HEK293 (cell line): Measurements from ENCODE around the gene SLC29A1.

Source experiments
- BCL11A ChIP-seq: fragments of 450-650 bp; formaldehyde crosslinking; IDR thresholded peaks from 2 replicates; pipeline ENCODE4 v1.5.1; 2016; ENCODE audit warnings: low read depth, missing biosample characterization, missing genetic modification characterization
- EGR2 ChIP-seq: fragments of 450-650 bp; formaldehyde crosslinking; IDR thresholded peaks from 2 replicates; pipeline ENCODE4 v1.5.1; 2016; ENCODE audit warnings: low read depth, missing biosample characterization, missing genetic modification characterization
- KLF10 ChIP-seq: fragments of 450-650 bp; IDR thresholded peaks from 2 replicates; pipeline ENCODE4 v1.5.1; 2018; ENCODE audit warnings: missing biosample characterization, mild to moderate bottlenecking, missing genetic modification characterization
- KLF9 ChIP-seq: fragments of 450-650 bp; formaldehyde crosslinking; IDR thresholded peaks from 2 replicates; pipeline ENCODE4 v1.5.1; 2016; ENCODE audit warnings: missing biosample characterization, missing genetic modification characterization, low read depth
- PBX3 ChIP-seq: sonication (generic); formaldehyde crosslinking; IDR thresholded peaks from 2 replicates; pipeline ENCODE4 v1.8.1; 2022; ENCODE audit warnings: mild to moderate bottlenecking, moderate library complexity, missing genetic modification reagents
- SP2 ChIP-seq: fragments of 450-650 bp; formaldehyde crosslinking; IDR thresholded peaks from 2 replicates; pipeline ENCODE4 v1.5.1; 2016; ENCODE audit warnings: missing biosample characterization, missing genetic modification characterization
- SP3 ChIP-seq: fragments of 450-650 bp; formaldehyde crosslinking; IDR thresholded peaks from 2 replicates; pipeline ENCODE4 v1.5.1; 2016; ENCODE audit warnings: missing biosample characterization, missing genetic modification characterization
- TCF7L2 ChIP-seq: IDR thresholded peaks from 2 replicates; pipeline ENCODE4 v1.6.1; 2011; ENCODE audit warnings: low read depth, mild to moderate bottlenecking, inconsistent platforms, low read length, moderate library complexity, borderline replicate concordance
- YY1 ChIP-seq: fragments of 450-650 bp; formaldehyde crosslinking; IDR thresholded peaks from 2 replicates; pipeline ENCODE4 v1.5.1; 2018; ENCODE audit warnings: missing biosample characterization, missing genetic modification characterization
- YY2 ChIP-seq: fragments of 450-650 bp; formaldehyde crosslinking; IDR thresholded peaks from 2 replicates; pipeline ENCODE4 v1.5.1; 2016; ENCODE audit warnings: missing biosample characterization, missing genetic modification characterization
- ZBTB1 ChIP-seq: fragments of 450-650 bp; formaldehyde crosslinking; IDR thresholded peaks from 2 replicates; pipeline ENCODE4 v1.5.1; 2016; ENCODE audit warnings: missing biosample characterization, missing genetic modification characterization
- ZNF121 ChIP-seq: fragments of 450-650 bp; formaldehyde crosslinking; IDR thresholded peaks from 2 replicates; pipeline ENCODE4 v1.5.1; 2016; ENCODE audit warnings: missing biosample characterization, missing genetic modification characterization
- ZNF169 ChIP-seq: fragments of 450-650 bp; formaldehyde crosslinking; IDR thresholded peaks from 2 replicates; pipeline ENCODE4 v1.5.1; 2016; ENCODE audit warnings: missing biosample characterization, missing genetic modification characterization
- ZNF214 ChIP-seq: fragments of 450-650 bp; formaldehyde crosslinking; IDR thresholded peaks from 2 replicates; pipeline ENCODE4 v1.5.1; 2017; ENCODE audit warnings: missing biosample characterization, mild to moderate bottlenecking, missing genetic modification characterization, borderline replicate concordance
- ZNF23 ChIP-seq: fragments of 450-650 bp; formaldehyde crosslinking; IDR thresholded peaks from 2 replicates; pipeline ENCODE4 v1.5.1; 2016; ENCODE audit warnings: missing biosample characterization, missing genetic modification characterization, borderline replicate concordance
- ZNF24 ChIP-seq: fragments of 450-650 bp; formaldehyde crosslinking; IDR thresholded peaks from 2 replicates; pipeline ENCODE4 v1.5.1; 2016; ENCODE audit warnings: missing biosample characterization, missing genetic modification characterization
- ZNF274 ChIP-seq, 2 experiments: fragments of 200-500 bp in 1 of 2; fragments of 450-650 bp in 1 of 2; sonication (Bioruptor generic) in 1 of 2; formaldehyde crosslinking in 1 of 2; IDR thresholded peaks; 2 replicates each; pipeline versions ENCODE4 v1.5.1 to v1.6.1; 2014 to 2016; ENCODE audit warnings: borderline replicate concordance in 1 of 2, inconsistent platforms in 1 of 2, low read length in 1 of 2, missing biosample characterization in 1 of 2, missing genetic modification characterization in 1 of 2
- ZNF292 ChIP-seq: fragments of 450-650 bp; formaldehyde crosslinking; IDR thresholded peaks from 2 replicates; pipeline ENCODE4 v1.5.1; 2016; ENCODE audit warnings: low read depth, missing biosample characterization, missing genetic modification characterization, borderline replicate concordance
- ZNF324 ChIP-seq: fragments of 450-650 bp; formaldehyde crosslinking; IDR thresholded peaks from 2 replicates; pipeline ENCODE4 v1.5.1; 2016; ENCODE audit warnings: missing biosample characterization, missing genetic modification characterization
- ZNF335 ChIP-seq: fragments of 450-650 bp; formaldehyde crosslinking; conservative IDR thresholded peaks from 2 replicates; pipeline ENCODE4 v1.5.1; 2016; ENCODE audit warnings: missing biosample characterization, missing genetic modification characterization
- ZNF341 ChIP-seq: fragments of 450-650 bp; formaldehyde crosslinking; IDR thresholded peaks from 2 replicates; pipeline ENCODE4; 2016; ENCODE audit warnings: low read depth, missing biosample characterization, missing genetic modification characterization
- ZNF366 ChIP-seq: fragments of 450-650 bp; formaldehyde crosslinking; conservative IDR thresholded peaks from 2 replicates; pipeline ENCODE4 v1.5.1; 2016; ENCODE audit warnings: missing biosample characterization, missing genetic modification characterization
- ZNF394 ChIP-seq: fragments of 450-650 bp; formaldehyde crosslinking; IDR thresholded peaks from 2 replicates; pipeline ENCODE4 v1.5.1; 2016; ENCODE audit warnings: missing biosample characterization, missing genetic modification characterization, mild to moderate bottlenecking, moderate library complexity, borderline replicate concordance
- ZNF473 ChIP-seq: fragments of 450-650 bp; formaldehyde crosslinking; IDR thresholded peaks from 2 replicates; pipeline ENCODE4 v1.5.1; 2017; ENCODE audit warnings: missing biosample characterization, missing genetic modification characterization
- ZNF514 ChIP-seq: fragments of 450-650 bp; formaldehyde crosslinking; IDR thresholded peaks from 2 replicates; pipeline ENCODE4 v1.5.1; 2016; ENCODE audit warnings: missing biosample characterization, missing genetic modification characterization
- ZNF529 ChIP-seq: fragments of 450-650 bp; formaldehyde crosslinking; IDR thresholded peaks from 2 replicates; pipeline ENCODE4 v1.5.1; 2017; ENCODE audit warnings: missing genetic modification characterization, missing biosample characterization; ENCODE audit not compliant: insufficient replicate concordance
- ZNF571 ChIP-seq: fragments of 450-650 bp; formaldehyde crosslinking; IDR thresholded peaks from 2 replicates; pipeline ENCODE4 v1.5.0; 2017; ENCODE audit warnings: missing biosample characterization, missing genetic modification characterization
- ZNF600 ChIP-seq: fragments of 450-650 bp; formaldehyde crosslinking; IDR thresholded peaks from 2 replicates; pipeline ENCODE4 v1.5.1; 2016; ENCODE audit warnings: missing biosample characterization, missing genetic modification characterization
- ZNF610 ChIP-seq: fragments of 450-650 bp; formaldehyde crosslinking; IDR thresholded peaks from 2 replicates; pipeline ENCODE4 v1.5.1; 2016; ENCODE audit warnings: missing biosample characterization, missing genetic modification characterization, borderline replicate concordance
- ZNF645 ChIP-seq: fragments of 450-650 bp; formaldehyde crosslinking; IDR thresholded peaks from 2 replicates; pipeline ENCODE4; 2016; ENCODE audit warnings: missing biosample characterization, missing genetic modification characterization
- ZNF76 ChIP-seq: fragments of 450-650 bp; formaldehyde crosslinking; IDR thresholded peaks from 2 replicates; pipeline ENCODE4; 2016; ENCODE audit warnings: low read depth, missing biosample characterization, missing genetic modification characterization, borderline replicate concordance
- ZNF785 ChIP-seq: fragments of 450-650 bp; formaldehyde crosslinking; IDR thresholded peaks from 2 replicates; pipeline ENCODE4 v1.5.1; 2016; ENCODE audit warnings: missing biosample characterization, missing genetic modification characterization
- TF ChIP-seq, protein P1 (sequence below): fragments of 450-650 bp; formaldehyde crosslinking; IDR thresholded peaks from 2 replicates; pipeline ENCODE4 v1.5.1; 2017; ENCODE audit warnings: missing biosample characterization, missing genetic modification characterization
- TF ChIP-seq, protein P2 (sequence below): fragments of 450-650 bp; formaldehyde crosslinking; IDR thresholded peaks from 2 replicates; pipeline ENCODE4 v1.5.1; 2016; ENCODE audit warnings: missing biosample characterization, missing genetic modification characterization, low read depth

The SLC29A1 gene

GRCh38 chr6:44237813-44238433 lies 14.5 kb downstream of the SLC29A1 start (continued):
- TF ChIP-seq ZNF292 (tag by site-specific recombination), result no peak
- TF ChIP-seq SP2, result peak; percentile 47
- peak; percentile 31; the same call in 1 of the 2 replicates for TF ChIP-seq ZNF169 (tag by site-specific recombination)
- no peak for TF ChIP-seq TCF7L2
- TF ChIP-seq ZNF24 (tag by site-specific recombination), result 0 out of 2 replicates have a peak, but pooled peaks have one; percentile 73
- no peak for TF ChIP-seq ZNF121 (tag by site-specific recombination)
- TF ChIP-seq ZNF214 (tag by site-specific recombination), result no peak
- TF ChIP-seq ZNF529, result no peak
- peak; percentile 76 for TF ChIP-seq EGR2 (tag by site-specific recombination)
- TF ChIP-seq YY2 (tag by site-specific recombination), result no peak; the same call in 1 of the 2 replicates
- TF ChIP-seq, protein P1, sequence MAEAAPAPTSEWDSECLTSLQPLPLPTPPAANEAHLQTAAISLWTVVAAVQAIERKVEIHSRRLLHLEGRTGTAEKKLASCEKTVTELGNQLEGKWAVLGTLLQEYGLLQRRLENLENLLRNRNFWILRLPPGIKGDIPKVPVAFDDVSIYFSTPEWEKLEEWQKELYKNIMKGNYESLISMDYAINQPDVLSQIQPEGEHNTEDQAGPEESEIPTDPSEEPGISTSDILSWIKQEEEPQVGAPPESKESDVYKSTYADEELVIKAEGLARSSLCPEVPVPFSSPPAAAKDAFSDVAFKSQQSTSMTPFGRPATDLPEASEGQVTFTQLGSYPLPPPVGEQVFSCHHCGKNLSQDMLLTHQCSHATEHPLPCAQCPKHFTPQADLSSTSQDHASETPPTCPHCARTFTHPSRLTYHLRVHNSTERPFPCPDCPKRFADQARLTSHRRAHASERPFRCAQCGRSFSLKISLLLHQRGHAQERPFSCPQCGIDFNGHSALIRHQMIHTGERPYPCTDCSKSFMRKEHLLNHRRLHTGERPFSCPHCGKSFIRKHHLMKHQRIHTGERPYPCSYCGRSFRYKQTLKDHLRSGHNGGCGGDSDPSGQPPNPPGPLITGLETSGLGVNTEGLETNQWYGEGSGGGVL (tag by site-specific recombination), result peak; percentile 94
- TF ChIP-seq, protein P2, sequence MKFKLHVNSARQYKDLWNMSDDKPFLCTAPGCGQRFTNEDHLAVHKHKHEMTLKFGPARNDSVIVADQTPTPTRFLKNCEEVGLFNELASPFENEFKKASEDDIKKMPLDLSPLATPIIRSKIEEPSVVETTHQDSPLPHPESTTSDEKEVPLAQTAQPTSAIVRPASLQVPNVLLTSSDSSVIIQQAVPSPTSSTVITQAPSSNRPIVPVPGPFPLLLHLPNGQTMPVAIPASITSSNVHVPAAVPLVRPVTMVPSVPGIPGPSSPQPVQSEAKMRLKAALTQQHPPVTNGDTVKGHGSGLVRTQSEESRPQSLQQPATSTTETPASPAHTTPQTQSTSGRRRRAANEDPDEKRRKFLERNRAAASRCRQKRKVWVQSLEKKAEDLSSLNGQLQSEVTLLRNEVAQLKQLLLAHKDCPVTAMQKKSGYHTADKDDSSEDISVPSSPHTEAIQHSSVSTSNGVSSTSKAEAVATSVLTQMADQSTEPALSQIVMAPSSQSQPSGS (tag by site-specific recombination), result peak; percentile 95
- no peak for TF ChIP-seq ZNF23 (tag by site-specific recombination)
- TF ChIP-seq BCL11A, result peak; percentile 73
- TF ChIP-seq ZNF571, result no peak
- peak; percentile 64; the same call in 1 of the 2 replicates for TF ChIP-seq ZNF600
- TF ChIP-seq YY1, result peak; percentile 54; the same call in 1 of the 2 replicates
- TF ChIP-seq ZNF473 (tag by site-specific recombination), result no peak
- TF ChIP-seq KLF9 (tag by site-specific recombination), result 0 out of 2 replicates have a peak, but pooled peaks have one; percentile 56
- peak; percentile 63; the same call in 1 of the 2 replicates for TF ChIP-seq ZNF341 (tag by site-specific recombination)
- TF ChIP-seq PBX3 (CRISPR knock-in tag), result peak; percentile 49; the same call in 1 of the 2 replicates
- TF ChIP-seq ZNF324, result peak; percentile 94
- TF ChIP-seq KLF10, result peak; percentile 67; the same call in 1 of the 2 replicates
- peak; percentile 49; the same call in 1 of the 2 replicates for TF ChIP-seq SP3 (tag by site-specific recombination)
- TF ChIP-seq ZNF76, result peak; percentile 64; the same call in 1 of the 2 replicates
- TF ChIP-seq ZNF274 (IDR thresholded peaks at IDR 0.05; ENCODE audit: low read length), result no peak
- TF ChIP-seq ZNF274 (tag by site-specific recombination; IDR thresholded peaks at IDR 0.05; ENCODE audit: borderline replicate concordance), result no peak
- 0 out of 2 replicates have a peak, but pooled peaks have one; percentile 10 for TF ChIP-seq ZNF366
- TF ChIP-seq ZNF394 (tag by site-specific recombination), result peak; percentile 65; the same call in 1 of the 2 replicates
- no peak for TF ChIP-seq ZNF514 (tag by site-specific recombination)
- peak; percentile 69; the same call in 1 of the 2 replicates for TF ChIP-seq ZNF610 (tag by site-specific recombination)
- peak; percentile 75 for TF ChIP-seq ZNF335 (tag by site-specific recombination)
- no peak; the same call in 1 of the 2 replicates for TF ChIP-seq ZBTB1
- peak; percentile 76; the same call in 1 of the 2 replicates for TF ChIP-seq ZNF785 (tag by site-specific recombination)
- no peak for TF ChIP-seq ZNF645 (tag by site-specific recombination)
